HepG2 (cell line): Measurements from ENCODE around the gene TBC1D4. TPM values are rescaled to one million over a fixed set of nuclear protein-coding genes. Genes with fewer than 3 reads are reported as not detected.

ENCODE experiments used
- CCAR2 ChIP-seq: fragments of 200-400 bp; formaldehyde crosslinking; optimal IDR thresholded peaks from 2 replicates; pipeline ENCODE3; 2018; ENCODE audit warnings: low read depth, mild to moderate bottlenecking, low read length, moderate library complexity
- HIVEP1 ChIP-seq: sonication (generic); formaldehyde crosslinking; IDR thresholded peaks from 2 replicates; pipeline ENCODE4 v1.4.0; 2020; ENCODE audit warnings: mild to moderate bottlenecking, missing genetic modification reagents
- MAFG ChIP-seq: sonication (generic); formaldehyde crosslinking; IDR thresholded peaks from 2 replicates; pipeline ENCODE4 v1.5.1; 2020; ENCODE audit warnings: mild to moderate bottlenecking, missing genetic modification reagents
- SMAD1 ChIP-seq: sonication (generic); formaldehyde crosslinking; IDR thresholded peaks from 2 replicates; pipeline ENCODE4 v1.4.0; 2020; ENCODE audit warnings: missing genetic modification reagents, low read depth, mild to moderate bottlenecking, borderline replicate concordance
- SNRNP70 ChIP-seq: fragments of 200-400 bp; formaldehyde crosslinking; IDR thresholded peaks from 2 replicates; pipeline ENCODE4 v1.6.1; 2017; ENCODE audit warnings: mild to moderate bottlenecking, low read depth, low read length, moderate library complexity
- XBP1 ChIP-seq: sonication (generic); formaldehyde crosslinking; IDR thresholded peaks from 2 replicates; pipeline ENCODE4 v1.5.0; 2020; ENCODE audit warnings: missing genetic modification reagents
- ZNF180 ChIP-seq: sonication (generic); formaldehyde crosslinking; IDR thresholded peaks from 2 replicates; pipeline ENCODE4 v1.4.0; 2020; ENCODE audit warnings: low read depth, missing genetic modification reagents, borderline replicate concordance
- ZNF501 ChIP-seq: sonication (generic); formaldehyde crosslinking; IDR thresholded peaks from 2 replicates; pipeline ENCODE4 v1.5.1; 2020; ENCODE audit warnings: mild to moderate bottlenecking, moderate library complexity, missing genetic modification reagents
- polyA plus RNA-seq, 8 experiments: library from polyadenylated mRNA; depleted of rRNA in 3 of 8; stranded (reverse) in 7 of 8; unstranded in 1 of 8; fragments of >200 nt; fragmentation: Illumina TruSeq in 4 of 8; extraction: Trizol in 4 of 8; gene quantifications; 2 replicates each; pipeline versions ENCODE4 v1.2.1 to v1.2.3, GENCODE V29; 2011 to 2016; ENCODE audit warnings: low read depth in 4 of 8, missing spikeins in 1 of 8, mixed read lengths in 1 of 8; ENCODE audit not compliant: insufficient read depth in 1 of 8
- total RNA-seq, 5 experiments: library from RNA; depleted of rRNA; stranded (reverse); fragments of >200 nt; fragmentation: Illumina TruSeq; extraction: Trizol; gene quantifications; 2 replicates each; pipeline ENCODE4 v1.2.3, GENCODE V29; 2016; ENCODE audit warnings: low read depth in 1 of 5
- TF ChIP-seq, protein P1 (sequence below): sonication (generic); formaldehyde crosslinking; IDR thresholded peaks from 2 replicates; pipeline ENCODE4 v1.8.0; 2022; ENCODE audit warnings: missing genetic modification reagents, low read depth, mild to moderate bottlenecking, borderline replicate concordance
- TF ChIP-seq, protein P2 (sequence below): sonication (generic); formaldehyde crosslinking; IDR thresholded peaks from 2 replicates; pipeline ENCODE4 v1.4.0; 2020; ENCODE audit warnings: low read depth, mild to moderate bottlenecking, missing genetic modification reagents
- TF ChIP-seq, protein P3 (sequence below): sonication (generic); formaldehyde crosslinking; IDR thresholded peaks from 2 replicates; pipeline ENCODE4 v1.4.0; 2020; ENCODE audit warnings: mild to moderate bottlenecking, missing genetic modification reagents
- TF ChIP-seq, protein P4 (sequence below): sonication (generic); formaldehyde crosslinking; conservative IDR thresholded peaks from 2 replicates; pipeline ENCODE4 v1.5.0; 2020; ENCODE audit warnings: missing genetic modification reagents
- TF ChIP-seq, protein P5 (sequence below): sonication (generic); formaldehyde crosslinking; conservative IDR thresholded peaks from 2 replicates; pipeline ENCODE4 v1.4.0; 2020; ENCODE audit warnings: mild to moderate bottlenecking, missing genetic modification reagents, moderate library complexity
- TF ChIP-seq, protein P6 (sequence below): sonication (generic); formaldehyde crosslinking; IDR thresholded peaks from 2 replicates; pipeline ENCODE4 v1.8.1; 2022; ENCODE audit warnings: mild to moderate bottlenecking, missing genetic modification reagents
- TF ChIP-seq, protein P7 (sequence below): sonication (generic); formaldehyde crosslinking; IDR thresholded peaks from 2 replicates; pipeline ENCODE4 v1.4.0; 2020; ENCODE audit warnings: missing genetic modification reagents
- TF ChIP-seq, protein P8 (sequence below): IDR thresholded peaks from 2 replicates; pipeline ENCODE4 v1.6.1; 2016; ENCODE audit warnings: mild to moderate bottlenecking

Gene TBC1D4
- total and polyA plus RNA-seq, 2 of the 13 experiments (the other 11 are each of a cell fraction or from before 2014, with no cell fraction given) = 35.9 to 64.4 TPM

DNA sequence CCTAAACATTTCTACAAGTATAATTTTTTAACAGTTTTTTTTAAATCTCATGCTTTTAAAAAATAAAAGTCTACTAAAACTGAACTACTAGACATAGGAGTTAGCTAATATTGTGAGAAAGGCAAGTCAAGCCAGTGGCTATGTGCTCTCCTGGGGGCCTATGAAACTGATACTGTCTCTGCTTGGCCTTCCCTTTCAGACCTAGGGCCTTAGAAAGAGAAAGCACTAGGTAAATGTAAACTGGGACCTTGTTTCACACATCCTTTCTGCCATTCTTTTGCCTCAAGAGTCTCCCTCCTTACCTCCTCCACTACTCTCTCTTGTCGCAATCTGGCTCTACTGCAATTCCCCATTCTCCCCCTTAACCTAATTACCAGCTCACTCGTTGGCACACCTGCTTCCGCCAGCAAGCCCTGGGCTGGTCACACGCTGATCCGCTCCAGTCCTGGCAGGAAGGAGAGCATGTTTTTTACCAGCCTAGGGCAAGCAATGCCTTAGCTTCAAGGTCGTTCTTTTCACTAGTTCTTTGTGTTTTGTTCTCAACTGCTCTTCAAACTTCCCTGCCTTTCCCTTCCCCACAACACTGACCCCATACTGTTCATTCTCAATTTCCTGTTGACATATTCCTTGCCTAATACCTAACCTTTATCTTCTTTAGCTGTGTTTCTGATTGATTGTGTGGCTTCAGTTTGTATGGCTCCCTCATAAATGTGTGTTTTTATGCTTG is 23.1 kb downstream of the TBC1D4 start (continued):
- TF ChIP-seq, protein P1, sequence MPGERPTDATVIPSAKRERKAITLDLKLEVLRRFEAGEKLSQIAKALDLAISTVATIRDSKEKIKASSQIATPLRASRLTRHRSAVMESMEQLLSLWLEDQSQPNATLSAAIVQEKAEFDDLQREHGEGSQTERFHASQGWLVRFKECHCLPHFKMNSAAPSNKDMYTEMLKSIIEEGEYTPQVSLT (CRISPR knock-in tag) = no peak
- TF ChIP-seq CCAR2 (no peak), XBP1 (CRISPR knock-in tag) (no peak), ZNF180 (CRISPR knock-in tag) (no peak), MAFG (CRISPR knock-in tag) (no peak), ZNF501 (CRISPR knock-in tag) (no peak), SNRNP70 (no peak), SMAD1 (CRISPR knock-in tag) (no peak), HIVEP1 (CRISPR knock-in tag) (no peak)
- TF ChIP-seq, protein P2, sequence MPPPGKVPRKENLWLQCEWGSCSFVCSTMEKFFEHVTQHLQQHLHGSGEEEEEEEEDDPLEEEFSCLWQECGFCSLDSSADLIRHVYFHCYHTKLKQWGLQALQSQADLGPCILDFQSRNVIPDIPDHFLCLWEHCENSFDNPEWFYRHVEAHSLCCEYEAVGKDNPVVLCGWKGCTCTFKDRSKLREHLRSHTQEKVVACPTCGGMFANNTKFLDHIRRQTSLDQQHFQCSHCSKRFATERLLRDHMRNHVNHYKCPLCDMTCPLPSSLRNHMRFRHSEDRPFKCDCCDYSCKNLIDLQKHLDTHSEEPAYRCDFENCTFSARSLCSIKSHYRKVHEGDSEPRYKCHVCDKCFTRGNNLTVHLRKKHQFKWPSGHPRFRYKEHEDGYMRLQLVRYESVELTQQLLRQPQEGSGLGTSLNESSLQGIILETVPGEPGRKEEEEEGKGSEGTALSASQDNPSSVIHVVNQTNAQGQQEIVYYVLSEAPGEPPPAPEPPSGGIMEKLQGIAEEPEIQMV (CRISPR knock-in tag) = no peak
- TF ChIP-seq, protein P3, sequence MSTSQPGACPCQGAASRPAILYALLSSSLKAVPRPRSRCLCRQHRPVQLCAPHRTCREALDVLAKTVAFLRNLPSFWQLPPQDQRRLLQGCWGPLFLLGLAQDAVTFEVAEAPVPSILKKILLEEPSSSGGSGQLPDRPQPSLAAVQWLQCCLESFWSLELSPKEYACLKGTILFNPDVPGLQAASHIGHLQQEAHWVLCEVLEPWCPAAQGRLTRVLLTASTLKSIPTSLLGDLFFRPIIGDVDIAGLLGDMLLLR (CRISPR knock-in tag) = no peak
- TF ChIP-seq, protein P4, sequence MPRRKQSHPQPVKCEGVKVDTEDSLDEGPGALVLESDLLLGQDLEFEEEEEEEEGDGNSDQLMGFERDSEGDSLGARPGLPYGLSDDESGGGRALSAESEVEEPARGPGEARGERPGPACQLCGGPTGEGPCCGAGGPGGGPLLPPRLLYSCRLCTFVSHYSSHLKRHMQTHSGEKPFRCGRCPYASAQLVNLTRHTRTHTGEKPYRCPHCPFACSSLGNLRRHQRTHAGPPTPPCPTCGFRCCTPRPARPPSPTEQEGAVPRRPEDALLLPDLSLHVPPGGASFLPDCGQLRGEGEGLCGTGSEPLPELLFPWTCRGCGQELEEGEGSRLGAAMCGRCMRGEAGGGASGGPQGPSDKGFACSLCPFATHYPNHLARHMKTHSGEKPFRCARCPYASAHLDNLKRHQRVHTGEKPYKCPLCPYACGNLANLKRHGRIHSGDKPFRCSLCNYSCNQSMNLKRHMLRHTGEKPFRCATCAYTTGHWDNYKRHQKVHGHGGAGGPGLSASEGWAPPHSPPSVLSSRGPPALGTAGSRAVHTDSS (CRISPR knock-in tag) = no peak
- TF ChIP-seq, protein P5, sequence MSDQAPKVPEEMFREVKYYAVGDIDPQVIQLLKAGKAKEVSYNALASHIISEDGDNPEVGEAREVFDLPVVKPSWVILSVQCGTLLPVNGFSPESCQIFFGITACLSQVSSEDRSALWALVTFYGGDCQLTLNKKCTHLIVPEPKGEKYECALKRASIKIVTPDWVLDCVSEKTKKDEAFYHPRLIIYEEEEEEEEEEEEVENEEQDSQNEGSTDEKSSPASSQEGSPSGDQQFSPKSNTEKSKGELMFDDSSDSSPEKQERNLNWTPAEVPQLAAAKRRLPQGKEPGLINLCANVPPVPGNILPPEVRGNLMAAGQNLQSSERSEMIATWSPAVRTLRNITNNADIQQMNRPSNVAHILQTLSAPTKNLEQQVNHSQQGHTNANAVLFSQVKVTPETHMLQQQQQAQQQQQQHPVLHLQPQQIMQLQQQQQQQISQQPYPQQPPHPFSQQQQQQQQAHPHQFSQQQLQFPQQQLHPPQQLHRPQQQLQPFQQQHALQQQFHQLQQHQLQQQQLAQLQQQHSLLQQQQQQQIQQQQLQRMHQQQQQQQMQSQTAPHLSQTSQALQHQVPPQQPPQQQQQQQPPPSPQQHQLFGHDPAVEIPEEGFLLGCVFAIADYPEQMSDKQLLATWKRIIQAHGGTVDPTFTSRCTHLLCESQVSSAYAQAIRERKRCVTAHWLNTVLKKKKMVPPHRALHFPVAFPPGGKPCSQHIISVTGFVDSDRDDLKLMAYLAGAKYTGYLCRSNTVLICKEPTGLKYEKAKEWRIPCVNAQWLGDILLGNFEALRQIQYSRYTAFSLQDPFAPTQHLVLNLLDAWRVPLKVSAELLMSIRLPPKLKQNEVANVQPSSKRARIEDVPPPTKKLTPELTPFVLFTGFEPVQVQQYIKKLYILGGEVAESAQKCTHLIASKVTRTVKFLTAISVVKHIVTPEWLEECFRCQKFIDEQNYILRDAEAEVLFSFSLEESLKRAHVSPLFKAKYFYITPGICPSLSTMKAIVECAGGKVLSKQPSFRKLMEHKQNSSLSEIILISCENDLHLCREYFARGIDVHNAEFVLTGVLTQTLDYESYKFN (CRISPR knock-in tag) = peak; percentile 95
- TF ChIP-seq, protein P6, sequence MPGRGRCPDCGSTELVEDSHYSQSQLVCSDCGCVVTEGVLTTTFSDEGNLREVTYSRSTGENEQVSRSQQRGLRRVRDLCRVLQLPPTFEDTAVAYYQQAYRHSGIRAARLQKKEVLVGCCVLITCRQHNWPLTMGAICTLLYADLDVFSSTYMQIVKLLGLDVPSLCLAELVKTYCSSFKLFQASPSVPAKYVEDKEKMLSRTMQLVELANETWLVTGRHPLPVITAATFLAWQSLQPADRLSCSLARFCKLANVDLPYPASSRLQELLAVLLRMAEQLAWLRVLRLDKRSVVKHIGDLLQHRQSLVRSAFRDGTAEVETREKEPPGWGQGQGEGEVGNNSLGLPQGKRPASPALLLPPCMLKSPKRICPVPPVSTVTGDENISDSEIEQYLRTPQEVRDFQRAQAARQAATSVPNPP (CRISPR knock-in tag) = no peak
- TF ChIP-seq, protein P7, sequence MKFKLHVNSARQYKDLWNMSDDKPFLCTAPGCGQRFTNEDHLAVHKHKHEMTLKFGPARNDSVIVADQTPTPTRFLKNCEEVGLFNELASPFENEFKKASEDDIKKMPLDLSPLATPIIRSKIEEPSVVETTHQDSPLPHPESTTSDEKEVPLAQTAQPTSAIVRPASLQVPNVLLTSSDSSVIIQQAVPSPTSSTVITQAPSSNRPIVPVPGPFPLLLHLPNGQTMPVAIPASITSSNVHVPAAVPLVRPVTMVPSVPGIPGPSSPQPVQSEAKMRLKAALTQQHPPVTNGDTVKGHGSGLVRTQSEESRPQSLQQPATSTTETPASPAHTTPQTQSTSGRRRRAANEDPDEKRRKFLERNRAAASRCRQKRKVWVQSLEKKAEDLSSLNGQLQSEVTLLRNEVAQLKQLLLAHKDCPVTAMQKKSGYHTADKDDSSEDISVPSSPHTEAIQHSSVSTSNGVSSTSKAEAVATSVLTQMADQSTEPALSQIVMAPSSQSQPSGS = peak; percentile 80
- TF ChIP-seq, protein P8, sequence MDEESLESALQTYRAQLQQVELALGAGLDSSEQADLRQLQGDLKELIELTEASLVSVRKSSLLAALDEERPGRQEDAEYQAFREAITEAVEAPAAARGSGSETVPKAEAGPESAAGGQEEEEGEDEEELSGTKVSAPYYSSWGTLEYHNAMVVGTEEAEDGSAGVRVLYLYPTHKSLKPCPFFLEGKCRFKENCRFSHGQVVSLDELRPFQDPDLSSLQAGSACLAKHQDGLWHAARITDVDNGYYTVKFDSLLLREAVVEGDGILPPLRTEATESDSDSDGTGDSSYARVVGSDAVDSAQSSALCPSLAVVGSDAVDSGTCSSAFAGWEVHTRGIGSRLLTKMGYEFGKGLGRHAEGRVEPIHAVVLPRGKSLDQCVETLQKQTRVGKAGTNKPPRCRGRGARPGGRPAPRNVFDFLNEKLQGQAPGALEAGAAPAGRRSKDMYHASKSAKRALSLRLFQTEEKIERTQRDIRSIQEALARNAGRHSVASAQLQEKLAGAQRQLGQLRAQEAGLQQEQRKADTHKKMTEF = peak; percentile 94
